PC-3 (cell line): ENCODE data around the gene SLC22A3. TPM values are rescaled to one million over a fixed set of nuclear protein-coding genes. Genes with fewer than 3 reads are reported as not detected.
A peak's percentile ranks its signal among the peaks of the same experiment; 100 is the strongest.

ENCODE experiments used
- ATAC-seq: fragments of 200-7000 bp; cut with Tn5 transposase; 2 replicates; pipeline ENCODE4 v1.9.1; 2020; ENCODE audit warnings: mild to moderate bottlenecking, moderate library complexity
- BruUV-seq: library from RNA; stranded (reverse); fragments of 400-500 nt; replicated peaks from 2 replicates; lab custom pipeline; 2021; lab: Mats Ljungman, UMichigan
- CTCF ChIA-PET: fragments of 300-600 bp; sonication (Branson Sonifier 250); formaldehyde crosslinking; loops from one replicate; lab custom pipeline; 2022; ENCODE audit warnings: antibody characterized with exemption; lab: Charles Lee
- POLR2A ChIA-PET: fragments of 300-600 bp; sonication (Branson Sonifier 250); formaldehyde crosslinking; loops from one replicate; lab custom pipeline; 2022; ENCODE audit warnings: antibody characterized with exemption; ENCODE audit not compliant: unreplicated experiment; lab: Charles Lee
- DNase-seq: peaks from one replicate; pipeline ENCODE4 v3.0.0-alpha.2; 2015
- H2AFZ ChIP-seq: fragments of 300-600 bp; sonication (generic); 2 replicates; pipeline ENCODE4 v1.6.0; 2016; ENCODE audit warnings: antibody characterized with exemption, low read length
- H3F3A ChIP-seq: fragments of 300-600 bp; sonication (generic); one replicate; pipeline ENCODE4 v1.6.0; 2017; ENCODE audit warnings: antibody characterized with exemption, low read length, control low read depth, mild to moderate bottlenecking; ENCODE audit not compliant: unreplicated experiment
- H3K27ac ChIP-seq: fragments of 300-600 bp; sonication (generic); 2 replicates; pipeline ENCODE4 v1.5.1; 2016; ENCODE audit warnings: mild to moderate bottlenecking, low read length
- H3K27me3 ChIP-seq: fragments of 300-600 bp; sonication (generic); 2 replicates; pipeline ENCODE4 v1.6.1; 2016; ENCODE audit warnings: low read length, mixed read lengths
- H3K36me3 ChIP-seq: fragments of 300-600 bp; sonication (generic); 2 replicates; pipeline ENCODE4 v1.6.1; 2016; ENCODE audit warnings: low read depth, mixed run types, low read length, mixed read lengths
- H3K4me1 ChIP-seq: fragments of 300-600 bp; sonication (generic); 2 replicates; pipeline ENCODE4 v1.5.1; 2016; ENCODE audit warnings: low read length; ENCODE audit not compliant: insufficient read depth
- H3K4me2 ChIP-seq: fragments of 300-600 bp; sonication (generic); 2 replicates; pipeline ENCODE4 v1.6.0; 2016; ENCODE audit warnings: low read length
- H3K4me3 ChIP-seq: fragments of 300-600 bp; sonication (generic); 2 replicates; pipeline ENCODE4 v1.5.1; 2016; ENCODE audit warnings: mild to moderate bottlenecking, low read length, mixed read lengths
- H3K79me2 ChIP-seq: fragments of 300-600 bp; sonication (generic); 2 replicates; pipeline ENCODE4 v1.6.1; 2017; ENCODE audit warnings: low read length, mixed read lengths
- H3K9ac ChIP-seq: fragments of 300-600 bp; sonication (generic); 2 replicates; pipeline ENCODE4 v1.6.0; 2016; ENCODE audit warnings: mild to moderate bottlenecking, low read length
- H3K9me2 ChIP-seq: fragments of 300-600 bp; sonication (generic); replicated peaks from 2 replicates; pipeline ENCODE4 v1.6.1; 2016; ENCODE audit warnings: mixed run types, low read length, mixed read lengths
- H3K9me3 ChIP-seq: fragments of 300-600 bp; sonication (generic); 2 replicates; pipeline ENCODE4 v1.6.1; 2016; ENCODE audit warnings: low read length, mixed read lengths
- H4K20me1 ChIP-seq: fragments of 300-600 bp; sonication (generic); 2 replicates; pipeline ENCODE4 v1.6.1; 2016; ENCODE audit warnings: low read length, mixed read lengths
- EZH2 ChIP-seq: fragments of 300-600 bp; sonication (generic); IDR thresholded peaks from one replicate; pipeline ENCODE4 v1.6.1; 2017; ENCODE audit warnings: antibody characterized with exemption, mild to moderate bottlenecking, low read length; ENCODE audit not compliant: unreplicated experiment
- EZH2phosphoT487 ChIP-seq: fragments of 300-600 bp; sonication (generic); IDR thresholded peaks from 2 replicates; pipeline ENCODE4 v1.6.1; 2018; ENCODE audit warnings: mild to moderate bottlenecking, antibody characterized with exemption, low read length, borderline replicate concordance
- intact Hi-C: fragments of 100-400 bp; cut with micrococcal nuclease; formaldehyde crosslinking; loops from 2 replicates; pipeline ENCODE4 v1.9.0; 2023
- total RNA-seq: library from RNA; depleted of rRNA; stranded (reverse); fragments of >200 nt; gene quantifications from 2 replicates; pipeline ENCODE4 v1.2.3, GENCODE V29; 2014
- TF ChIP-seq, protein P1 (sequence below): fragments of 300-600 bp; sonication (generic); conservative IDR thresholded peaks from 2 replicates; pipeline ENCODE4 v1.5.1; 2017; ENCODE audit warnings: antibody characterized with exemption, low read depth, mild to moderate bottlenecking, low read length

Gene SLC22A3
- total RNA-seq, 1 experiment from 2014 or later, result 0.47 TPM

DNA sequence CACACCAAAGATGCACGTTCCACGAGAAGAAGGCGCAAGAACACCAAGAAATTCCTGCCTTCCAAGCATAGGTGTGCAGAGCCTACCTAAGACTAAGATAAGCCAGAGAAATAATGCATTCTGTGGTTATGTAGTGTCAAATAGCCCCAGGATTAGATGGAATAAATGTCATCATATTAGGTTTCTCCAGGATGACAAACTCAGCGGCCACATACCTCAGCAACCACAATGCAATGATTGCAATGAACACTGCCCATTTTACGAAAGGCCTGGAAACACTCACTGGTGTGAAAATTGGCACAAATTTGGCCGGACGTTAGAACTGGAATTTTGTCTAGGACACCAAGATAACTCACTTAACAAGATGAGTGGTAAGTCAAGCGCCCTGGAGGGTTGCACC lies 129.7 kb downstream of the SLC22A3 start:
- DNase-seq, result peak; percentile 80
- no peaks in the 10 kb centered on the region for H3K27me3 ChIP-seq
- no peaks in the 10 kb centered on the region for H3K9me2 ChIP-seq
- H3K9me3 ChIP-seq, result no peaks in the 10 kb centered on the region
- H2AFZ ChIP-seq, result no peak overlapping the region
- no peak overlapping the region for H3K4me2 ChIP-seq
- H3K4me3 ChIP-seq, result no peak overlapping the region
- ATAC-seq, result peak; percentile 35; the same call in 1 of the 2 replicates
- CTCF ChIA-PET, result no interaction called here
- peaks cover 10% of the 10 kb centered on the region for H3K4me1 ChIP-seq
- no peaks in the 10 kb centered on the region for H3F3A ChIP-seq
- no peaks in the 10 kb centered on the region for H3K36me3 ChIP-seq
- POLR2A ChIA-PET, result no interaction called here
- intact Hi-C loops, result no loop called here
- no peaks in the 10 kb centered on the region for H3K79me2 ChIP-seq
- H4K20me1 ChIP-seq, result no peaks in the 10 kb centered on the region
- no TSS peak for BruUV-seq
- no peak overlapping the region for H3K9ac ChIP-seq
- TF ChIP-seq EZH2phosphoT487, result no peak
- no peak for TF ChIP-seq EZH2
- TF ChIP-seq, protein P1, sequence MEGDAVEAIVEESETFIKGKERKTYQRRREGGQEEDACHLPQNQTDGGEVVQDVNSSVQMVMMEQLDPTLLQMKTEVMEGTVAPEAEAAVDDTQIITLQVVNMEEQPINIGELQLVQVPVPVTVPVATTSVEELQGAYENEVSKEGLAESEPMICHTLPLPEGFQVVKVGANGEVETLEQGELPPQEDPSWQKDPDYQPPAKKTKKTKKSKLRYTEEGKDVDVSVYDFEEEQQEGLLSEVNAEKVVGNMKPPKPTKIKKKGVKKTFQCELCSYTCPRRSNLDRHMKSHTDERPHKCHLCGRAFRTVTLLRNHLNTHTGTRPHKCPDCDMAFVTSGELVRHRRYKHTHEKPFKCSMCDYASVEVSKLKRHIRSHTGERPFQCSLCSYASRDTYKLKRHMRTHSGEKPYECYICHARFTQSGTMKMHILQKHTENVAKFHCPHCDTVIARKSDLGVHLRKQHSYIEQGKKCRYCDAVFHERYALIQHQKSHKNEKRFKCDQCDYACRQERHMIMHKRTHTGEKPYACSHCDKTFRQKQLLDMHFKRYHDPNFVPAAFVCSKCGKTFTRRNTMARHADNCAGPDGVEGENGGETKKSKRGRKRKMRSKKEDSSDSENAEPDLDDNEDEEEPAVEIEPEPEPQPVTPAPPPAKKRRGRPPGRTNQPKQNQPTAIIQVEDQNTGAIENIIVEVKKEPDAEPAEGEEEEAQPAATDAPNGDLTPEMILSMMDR, result no peak
- no peak overlapping the region for H3K27ac ChIP-seq

DNA sequence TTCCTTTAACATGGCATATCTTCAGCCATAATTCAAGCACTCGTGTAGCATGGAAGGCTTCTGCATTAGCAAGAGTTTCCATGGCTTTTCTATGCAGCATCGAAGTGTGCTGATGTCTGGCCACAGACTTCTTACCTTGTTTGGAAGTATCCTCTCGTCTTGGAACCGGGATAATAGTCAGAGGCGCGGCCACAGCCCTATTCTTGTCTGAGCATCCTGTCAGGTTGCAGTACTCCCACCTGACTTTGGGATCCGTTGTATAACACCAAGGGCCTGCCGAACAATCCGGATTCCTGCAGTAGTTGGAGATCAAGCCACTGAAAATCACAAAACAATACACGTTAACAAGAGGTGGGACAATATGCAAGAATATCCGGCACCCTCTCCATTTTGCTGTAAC lies 138.9 kb downstream of the SLC22A3 start:
- DNase-seq (no peak), ATAC-seq (no peak)
- TF ChIP-seq, protein P1, result no peak
- TF ChIP-seq EZH2phosphoT487 (no peak), EZH2 (no peak)
- Histone ChIP-seq H3K27me3 (no peaks in the 10 kb centered on the region), H3K27ac (no peak overlapping the region), H3K9me2 (no peaks in the 10 kb centered on the region), H3K4me3 (no peak overlapping the region), H2AFZ (no peak overlapping the region), H4K20me1 (no peaks in the 10 kb centered on the region), H3K79me2 (no peaks in the 10 kb centered on the region), H3F3A (no peaks in the 10 kb centered on the region), H3K4me1 (no peaks in the 10 kb centered on the region), H3K9ac (no peak overlapping the region), H3K4me2 (no peak overlapping the region), H3K36me3 (no peaks in the 10 kb centered on the region; the same call in 1 of the 2 replicates), H3K9me3 (no peaks in the 10 kb centered on the region)
- BruUV-seq, result no TSS peak
- CTCF ChIA-PET, result no interaction called here
- POLR2A ChIA-PET, result no interaction called here
- intact Hi-C loops, result no loop called here

DNA sequence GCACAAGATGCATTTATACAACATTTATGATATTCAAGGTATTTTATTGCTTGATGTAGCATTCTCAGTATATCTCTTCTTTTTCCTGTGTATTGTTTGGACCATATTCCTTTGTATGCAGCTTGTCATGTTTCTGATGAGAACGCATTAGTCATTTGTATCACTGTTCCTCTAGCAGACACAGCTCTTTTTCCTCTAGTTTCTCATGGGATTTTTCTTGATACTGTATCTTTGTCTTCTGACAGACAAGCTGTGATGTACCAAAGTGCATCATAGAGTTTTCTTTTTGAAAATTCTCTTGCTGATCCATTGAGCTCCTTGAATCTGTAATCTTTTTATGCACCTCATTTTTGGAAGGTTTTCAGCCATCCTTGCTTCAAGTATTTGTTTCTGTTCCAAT lies 140.9 kb downstream of the SLC22A3 start:
- no peaks in the 10 kb centered on the region for H3K4me1 ChIP-seq
- H3K36me3 ChIP-seq, result no peaks in the 10 kb centered on the region
- no peaks in the 10 kb centered on the region for H4K20me1 ChIP-seq
- intact Hi-C loops, result no loop called here
- ATAC-seq (no peak), DNase-seq (no peak)
- no peak overlapping the region for H3K9ac ChIP-seq
- no peaks in the 10 kb centered on the region for H3F3A ChIP-seq
- H3K27ac ChIP-seq, result no peak overlapping the region
- no peaks in the 10 kb centered on the region for H3K9me2 ChIP-seq
- BruUV-seq, result no TSS peak
- no peaks in the 10 kb centered on the region for H3K27me3 ChIP-seq
- CTCF ChIA-PET, result no interaction called here
- TF ChIP-seq, protein P1, result no peak
- TF ChIP-seq EZH2, result no peak
- TF ChIP-seq EZH2phosphoT487, result no peak
- no peaks in the 10 kb centered on the region for H3K9me3 ChIP-seq
- H2AFZ ChIP-seq, result no peak overlapping the region
- no peak overlapping the region for H3K4me3 ChIP-seq
- H3K79me2 ChIP-seq, result no peaks in the 10 kb centered on the region
- POLR2A ChIA-PET, result no interaction called here
- no peak overlapping the region for H3K4me2 ChIP-seq
